Activated naive CD4-positive, alpha-beta T cell treated with anti-CD3 and anti-CD28 coated beads, Interleukin-2, amount 50 U/mL, for 16 hours (primary cell): ENCODE data around the gene RNFT2.
"Not testable (repeated sequence)": the region's sequence is repeated elsewhere in the genome, so short reads cannot be mapped to it uniquely, and the experiment has no call there.

Experiments used
- DNase-seq: peaks from one replicate; pipeline ENCODE4 v3.0.0-alpha.2; 2020

Gene RNFT2

GRCh38 chr12:116798719-116799118 is 60.6 kb downstream of the RNFT2 start:
- no peak for DNase-seq

- DNase-seq = no peak
Observed at GRCh38 chr12:116799955-116800354, 61.8 kb downstream of the RNFT2 start.

DNA sequence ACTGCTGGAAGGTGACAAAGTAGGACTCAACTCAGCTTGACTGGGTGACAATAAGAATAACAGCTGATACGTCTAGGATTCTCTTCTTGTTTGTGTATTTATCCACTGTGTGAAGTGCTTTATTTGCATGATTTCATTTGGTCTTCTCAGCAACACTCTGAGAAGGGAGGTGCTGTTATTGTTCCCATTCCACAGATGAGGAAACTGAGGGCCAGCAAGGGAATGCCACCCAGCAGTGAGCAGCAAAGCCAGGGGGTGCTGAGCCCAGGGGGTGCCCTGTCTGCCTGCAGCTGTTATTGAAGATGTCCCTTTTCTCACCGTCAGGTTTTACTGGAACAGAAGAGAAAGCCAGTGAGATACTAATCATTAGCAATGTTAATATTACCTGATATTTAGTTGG is 62.8 kb downstream of the RNFT2 start:
- no peak for DNase-seq

GRCh38 chr12:116802018-116802417 is 63.9 kb downstream of the RNFT2 start:
- no peak for DNase-seq

GRCh38 chr12:116803013-116803736 is 65.1 kb downstream of the RNFT2 start:
- DNase-seq = no peak

- DNase-seq = no peak
Observed at GRCh38 chr12:116804051-116804450, 65.9 kb downstream of the RNFT2 start.

DNA sequence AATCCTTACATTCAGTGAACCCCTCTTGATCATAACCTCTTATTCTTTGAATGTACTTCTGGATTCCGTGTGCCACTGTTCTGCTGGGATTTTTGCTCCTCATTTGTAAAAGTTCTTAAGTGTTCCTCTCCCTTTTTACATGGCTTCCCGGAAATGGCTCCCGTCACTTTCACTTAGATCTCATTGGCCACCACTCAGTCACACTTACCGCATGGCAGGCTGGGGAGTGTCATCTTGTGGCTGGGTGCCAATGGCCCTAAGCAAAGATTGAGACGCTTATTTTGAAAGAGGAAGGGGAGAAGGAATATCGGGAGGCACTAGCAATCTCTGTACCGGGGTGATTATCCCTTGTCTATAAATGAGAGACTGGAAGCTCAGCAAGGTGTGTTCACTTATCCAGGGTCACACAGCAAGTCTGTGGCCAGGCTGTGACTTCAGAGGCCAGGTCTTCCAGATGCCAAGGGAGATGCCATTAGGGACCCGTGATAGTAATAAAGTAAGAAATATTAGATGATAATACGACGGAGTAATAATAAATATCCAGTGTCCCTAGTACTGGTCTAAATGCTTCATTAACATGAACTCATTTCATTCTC is 68.8 kb downstream of the RNFT2 start:
- no peak for DNase-seq

DNA sequence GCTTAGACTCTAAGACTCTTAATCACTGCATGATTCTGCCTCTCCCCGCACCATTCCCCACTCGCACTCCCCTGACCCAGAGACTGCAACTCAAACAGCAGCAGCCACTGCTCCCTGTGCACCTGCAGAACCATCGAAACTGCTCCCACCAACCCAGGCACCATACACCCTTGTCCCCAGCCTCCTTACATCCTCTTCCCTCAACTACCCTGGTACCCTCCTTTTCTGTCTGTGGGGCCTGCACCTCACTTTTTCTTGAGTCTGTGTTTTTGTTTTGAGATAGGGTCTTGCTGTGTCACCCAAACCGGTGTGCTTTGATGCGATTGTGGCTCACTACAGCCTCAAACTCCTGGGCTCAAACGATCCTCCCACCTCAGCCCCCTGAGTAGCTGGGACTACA is 69.4 kb downstream of the RNFT2 start:
- no peak for DNase-seq

DNA sequence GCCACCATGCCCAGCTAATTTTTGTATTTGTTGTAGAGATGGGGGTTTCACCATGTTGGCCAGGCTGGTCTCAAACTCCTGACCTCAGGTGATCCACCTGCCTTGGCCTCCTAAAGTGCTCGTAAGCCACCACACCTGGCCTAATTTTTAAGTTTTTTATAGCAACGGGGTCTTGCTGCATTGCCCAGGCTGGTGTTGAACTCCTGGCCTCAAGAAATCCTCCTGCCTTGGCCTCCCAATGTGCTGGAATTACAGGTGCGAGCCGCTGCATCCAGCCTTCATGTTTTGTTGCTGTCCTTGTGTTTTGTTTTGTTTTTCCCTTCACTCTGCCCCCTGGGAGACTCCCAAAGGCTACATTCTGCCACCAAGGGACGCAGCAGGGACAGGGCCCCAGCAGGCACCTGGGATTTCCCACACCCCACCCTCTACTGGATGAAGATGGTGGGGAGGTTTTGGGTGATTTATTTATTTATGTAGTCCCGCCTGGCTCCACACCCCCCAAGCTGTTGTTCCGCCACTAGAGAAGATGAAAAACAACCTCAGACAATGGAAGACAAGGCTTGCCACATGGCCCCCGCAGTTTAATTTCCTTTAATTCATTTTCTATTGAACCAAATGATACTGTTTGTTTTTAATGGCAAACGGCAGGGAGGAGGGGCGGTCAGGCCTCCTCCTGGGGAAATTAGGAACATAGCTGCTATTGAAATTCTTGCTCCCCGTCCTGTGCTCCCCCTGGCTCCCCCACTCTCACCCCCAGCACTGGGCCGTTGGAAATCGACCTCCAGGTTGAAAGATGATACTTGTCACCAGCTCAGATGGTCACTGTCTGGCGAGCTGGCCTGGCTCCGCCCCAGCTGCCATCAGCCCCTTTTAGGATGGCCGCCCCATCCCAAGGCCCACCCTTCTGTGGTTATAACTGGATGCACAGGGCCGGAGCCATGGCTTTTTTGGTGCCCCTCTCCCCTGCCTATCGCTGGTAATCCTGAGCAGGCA is 70.3 kb downstream of the RNFT2 start:
- DNase-seq = no peak

DNA sequence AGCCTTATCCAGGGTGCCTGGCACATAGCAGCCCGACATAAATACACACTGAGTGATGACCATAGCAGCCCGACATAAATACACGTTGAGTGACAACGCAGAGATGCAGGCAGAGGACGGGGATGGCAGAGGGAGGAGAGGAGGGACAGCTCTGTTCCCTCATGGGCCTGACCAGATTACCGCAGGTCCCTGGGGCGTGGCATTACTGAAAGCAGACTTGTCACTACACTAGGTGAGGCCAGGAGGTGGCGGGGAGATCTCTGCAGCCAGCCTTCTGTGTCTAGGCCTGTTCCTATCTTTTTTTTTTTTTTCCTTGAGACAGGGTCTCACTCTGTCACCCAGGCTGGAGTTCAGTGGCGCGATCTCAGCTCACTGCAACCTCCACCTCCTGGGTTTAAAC is 74.1 kb downstream of the RNFT2 start:
- DNase-seq = no peak

DNA sequence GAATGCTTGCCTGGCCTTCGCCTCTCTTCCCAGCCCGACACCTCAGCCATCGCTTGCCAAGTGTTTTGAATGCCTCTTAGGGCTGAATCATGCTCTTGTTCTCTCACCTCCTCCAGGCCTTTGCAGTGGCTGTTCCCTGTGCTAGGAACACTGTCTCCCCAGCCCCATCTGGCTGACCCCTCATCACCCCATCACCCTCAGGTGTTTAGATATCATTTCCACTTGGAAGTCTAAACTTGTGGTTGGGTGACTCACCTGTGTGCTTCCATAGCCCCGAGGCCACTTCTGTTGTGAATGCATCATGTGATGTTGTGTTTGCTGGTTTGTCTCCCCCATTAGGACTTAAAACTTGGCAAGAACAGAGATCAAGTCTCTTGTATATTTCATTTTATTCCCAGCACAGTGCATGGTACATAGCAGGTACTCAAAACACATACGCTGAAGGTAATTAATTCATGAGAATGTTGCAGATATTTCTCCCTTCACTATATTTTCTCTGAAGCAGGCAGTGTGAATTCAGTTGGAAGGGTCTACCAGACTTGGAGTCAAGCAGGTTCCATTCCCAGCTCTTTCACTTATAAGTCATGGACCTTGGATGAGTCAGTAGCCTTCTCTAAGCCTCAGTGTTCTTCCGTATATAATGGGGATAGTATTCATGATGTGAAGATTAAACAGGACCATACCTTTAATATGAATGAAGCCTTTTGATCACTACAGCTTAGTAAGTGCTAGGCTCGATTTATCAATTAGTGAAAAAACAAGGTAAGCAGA is 75.3 kb downstream of the RNFT2 start:
- DNase-seq = no peak

DNA sequence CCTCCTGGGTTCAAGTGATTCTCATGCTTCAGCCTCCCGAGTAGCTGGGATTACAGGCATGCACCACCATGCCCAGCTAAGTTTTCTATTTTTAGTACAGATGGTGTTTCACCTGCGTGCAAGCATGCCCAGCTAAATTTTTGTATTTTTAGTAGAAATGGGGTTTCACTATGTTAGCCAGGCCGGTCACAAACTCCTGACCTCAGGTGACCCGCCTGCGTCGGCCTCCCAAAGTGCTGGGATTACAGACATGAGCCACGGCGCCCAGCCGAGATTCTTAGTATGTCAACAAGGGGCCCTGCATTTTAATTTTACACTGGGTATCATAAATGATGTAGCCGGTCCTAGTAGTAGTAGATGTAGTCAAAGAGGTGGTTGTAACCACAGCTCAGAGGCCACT is 76.7 kb downstream of the RNFT2 start:
- not testable (repeated sequence) for DNase-seq

- DNase-seq = no peak
Observed at GRCh38 chr12:116818341-116818856, 80.3 kb downstream of the RNFT2 start.

- DNase-seq = peak; percentile 90
Observed at GRCh38 chr12:116818948-116819832, 81.1 kb downstream of the RNFT2 start.

DNA sequence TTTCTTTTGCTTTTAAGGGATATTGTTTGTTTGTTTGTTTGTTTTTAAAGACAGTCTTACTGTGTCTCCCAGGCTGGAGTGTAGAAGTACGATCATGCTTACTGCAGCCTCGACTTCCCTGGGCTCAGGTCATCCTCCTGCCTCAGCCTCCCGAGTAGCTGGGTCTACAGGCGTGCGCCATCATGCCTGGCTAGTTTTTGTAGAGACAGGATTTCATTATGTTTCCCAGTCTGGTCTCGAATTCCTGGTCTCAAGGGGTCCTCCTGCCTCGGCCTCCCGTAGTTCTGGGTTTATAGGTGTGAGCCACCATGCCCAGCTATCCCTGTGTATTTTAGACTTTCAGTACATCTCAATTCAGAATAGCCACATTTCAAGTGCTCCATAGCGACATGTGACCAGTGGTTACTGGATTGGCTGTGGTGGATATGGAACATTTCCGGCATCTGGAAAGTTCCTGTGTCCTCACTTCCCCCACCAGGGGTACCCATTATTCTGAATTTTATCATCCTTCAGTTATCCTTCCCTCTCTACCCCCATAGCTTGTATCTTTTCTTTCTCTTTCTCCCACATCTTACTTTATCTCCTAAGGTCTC is 82.0 kb downstream of the RNFT2 start:
- no peak for DNase-seq

GRCh38 chr12:116821291-116821690 is 83.2 kb downstream of the RNFT2 start:
- DNase-seq = no peak

DNA sequence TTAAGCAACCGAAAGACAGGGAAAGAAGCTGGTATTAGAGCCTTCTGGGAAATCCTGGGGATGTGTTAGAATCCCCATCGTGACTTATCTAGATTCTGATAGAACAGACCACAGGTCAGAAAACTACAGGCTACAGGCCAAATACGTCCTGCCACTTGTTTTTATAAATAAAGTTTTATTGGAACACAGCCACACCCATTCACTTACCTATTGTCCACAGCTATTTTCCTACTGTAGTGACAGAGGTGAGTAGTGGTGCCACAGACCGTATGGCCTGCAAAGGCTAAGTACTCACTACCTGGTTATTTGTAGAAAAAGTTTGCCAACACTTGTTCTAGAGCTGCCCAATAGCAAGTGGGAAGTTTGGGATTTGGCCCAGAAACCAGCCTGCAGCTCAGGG is 89.3 kb downstream of the RNFT2 start:
- DNase-seq = no peak

DNA sequence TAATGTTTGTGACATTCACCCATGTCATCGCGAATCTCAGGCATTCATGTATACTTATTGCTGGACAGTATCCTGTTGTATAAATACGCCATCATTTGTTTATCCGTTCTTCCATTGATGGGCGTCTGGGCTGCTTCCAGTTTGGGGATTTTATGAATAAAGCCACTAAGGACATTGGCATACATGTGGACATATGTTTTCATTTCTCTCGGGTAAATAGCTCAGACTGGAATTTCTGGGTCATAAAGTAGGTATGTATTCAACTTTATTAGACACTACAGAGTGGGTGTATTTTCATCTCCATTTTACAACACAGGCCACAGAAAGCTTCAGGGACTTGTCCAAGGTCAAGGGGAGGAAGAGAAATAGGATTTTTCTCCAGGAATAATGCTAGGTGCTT is 94.2 kb downstream of the RNFT2 start:
- DNase-seq = no peak

DNA sequence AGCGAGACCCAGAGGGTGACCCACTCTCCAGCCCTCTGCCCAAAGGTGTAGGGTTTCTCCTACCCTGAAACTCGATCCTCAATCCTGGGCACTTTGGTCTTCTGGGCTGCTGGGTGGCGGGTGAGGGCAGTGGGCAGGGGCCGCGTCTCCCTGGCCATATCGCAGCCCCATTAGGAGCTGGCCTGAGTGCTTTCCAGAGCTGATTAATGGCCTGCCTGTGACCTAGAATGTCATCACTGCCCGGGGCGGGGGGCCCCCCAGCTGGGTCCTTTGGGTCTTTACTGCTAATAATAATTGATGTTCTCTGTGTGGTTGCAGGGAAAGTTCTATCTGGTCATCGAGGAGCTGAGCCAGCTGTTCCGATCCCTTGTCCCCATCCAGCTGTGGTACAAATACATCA is 95.4 kb downstream of the RNFT2 start:
- no peak for DNase-seq

DNA sequence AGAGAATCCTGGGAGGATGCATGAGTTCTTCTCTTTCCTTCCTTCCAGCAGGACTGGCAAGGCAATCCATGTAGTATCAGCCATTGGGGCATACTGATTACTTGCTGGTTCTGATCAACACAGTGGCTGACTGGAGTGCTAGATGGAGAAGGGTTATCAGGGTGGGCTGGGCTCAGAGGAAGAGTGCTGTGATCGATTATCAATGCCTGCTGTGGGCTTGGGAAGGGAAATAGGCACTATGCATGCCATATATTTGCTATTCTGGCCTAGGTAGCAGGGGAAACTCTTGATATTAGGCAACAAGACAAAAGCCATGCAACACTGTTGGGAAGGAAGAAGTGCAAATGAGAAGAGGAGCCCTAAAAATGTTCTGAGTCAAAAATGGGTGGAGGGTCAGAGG is 97.4 kb downstream of the RNFT2 start:
- DNase-seq = no peak

DNA sequence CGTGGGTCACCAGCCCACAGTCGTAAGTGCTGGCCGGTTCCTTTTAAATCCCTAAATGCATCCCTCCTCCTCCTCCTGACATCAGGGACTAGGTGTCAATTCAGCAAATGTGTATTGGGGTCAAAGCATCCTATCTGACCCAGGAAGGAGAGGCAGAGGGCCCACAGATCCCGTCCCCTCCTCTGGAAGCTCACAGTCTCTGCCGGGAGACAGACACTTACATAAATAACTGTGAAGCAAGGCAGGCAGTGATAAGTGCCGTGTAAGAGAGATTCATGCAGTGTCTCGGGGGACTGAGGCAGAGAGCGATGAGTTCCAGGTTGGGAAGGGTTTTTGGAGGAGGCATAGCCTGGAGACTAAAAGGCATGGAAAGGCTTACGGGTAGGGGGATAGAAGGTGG is 99.0 kb downstream of the RNFT2 start:
- no peak for DNase-seq
